Measurements from ENCODE around the gene LRMDA.

Gene LRMDA

DNA sequence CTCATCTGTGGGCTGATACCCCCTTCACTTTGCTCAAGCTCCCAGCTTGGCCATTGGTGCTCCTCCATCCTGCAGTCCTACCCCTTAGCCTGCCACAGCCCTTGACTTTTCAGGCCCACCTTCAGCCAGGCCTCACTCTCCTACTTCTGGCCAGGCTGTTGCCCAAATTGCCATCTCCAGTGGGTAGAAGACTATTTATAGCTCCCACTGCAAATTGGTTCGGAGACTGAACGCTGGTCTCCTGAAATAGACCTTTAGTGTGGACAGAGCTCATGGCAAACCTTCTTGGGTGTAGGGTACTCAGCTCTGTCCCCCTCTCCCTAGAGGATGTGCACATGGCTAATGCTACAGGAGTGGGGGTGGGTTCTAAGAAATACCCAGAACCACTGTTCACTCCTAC is 697.8 kb downstream of the LRMDA start:
- Histone ChIP-seq H3K79me2 (ENCODE audit: insufficient read depth, low read length) (no peaks in the 10 kb centered on the region), H3K4me2 (ENCODE audit: low read depth, low read length, poor library complexity, severe bottlenecking) (no peak overlapping the region), H3F3A (ENCODE audit: low read depth) (no peaks in the 10 kb centered on the region), H3K9me3 (ENCODE audit: insufficient read depth, low read depth, low read length) (no peaks in the 10 kb centered on the region), H3K4me1 (ENCODE audit: insufficient read depth, low read length, poor library complexity, severe bottlenecking) (peaks cover 26% of the 10 kb centered on the region), H4K20me1 (ENCODE audit: insufficient read depth, low read length, poor library complexity, severe bottlenecking) (no peaks in the 10 kb centered on the region), H3K27me3 (ENCODE audit: insufficient read depth, low read length, poor library complexity, severe bottlenecking) (no peaks in the 10 kb centered on the region), H3K9ac (ENCODE audit: low read depth, low read length, poor library complexity, severe bottlenecking) (no peak overlapping the region), H3K36me3 (ENCODE audit: insufficient read depth, low read length) (no peaks in the 10 kb centered on the region), H3K9me2 (replicated peaks; ENCODE audit: low read depth, low read length) (no peaks in the 10 kb centered on the region), H3K4me3 (ENCODE audit: low read length, poor library complexity, severe bottlenecking) (no peak overlapping the region), H2AFZ (ENCODE audit: low read length) (no peak overlapping the region)
- no peak for TF ChIP-seq EZH2phosphoT487 (IDR thresholded peaks at IDR 0.05; ENCODE audit: borderline replicate concordance)
- TF ChIP-seq, protein P1, sequence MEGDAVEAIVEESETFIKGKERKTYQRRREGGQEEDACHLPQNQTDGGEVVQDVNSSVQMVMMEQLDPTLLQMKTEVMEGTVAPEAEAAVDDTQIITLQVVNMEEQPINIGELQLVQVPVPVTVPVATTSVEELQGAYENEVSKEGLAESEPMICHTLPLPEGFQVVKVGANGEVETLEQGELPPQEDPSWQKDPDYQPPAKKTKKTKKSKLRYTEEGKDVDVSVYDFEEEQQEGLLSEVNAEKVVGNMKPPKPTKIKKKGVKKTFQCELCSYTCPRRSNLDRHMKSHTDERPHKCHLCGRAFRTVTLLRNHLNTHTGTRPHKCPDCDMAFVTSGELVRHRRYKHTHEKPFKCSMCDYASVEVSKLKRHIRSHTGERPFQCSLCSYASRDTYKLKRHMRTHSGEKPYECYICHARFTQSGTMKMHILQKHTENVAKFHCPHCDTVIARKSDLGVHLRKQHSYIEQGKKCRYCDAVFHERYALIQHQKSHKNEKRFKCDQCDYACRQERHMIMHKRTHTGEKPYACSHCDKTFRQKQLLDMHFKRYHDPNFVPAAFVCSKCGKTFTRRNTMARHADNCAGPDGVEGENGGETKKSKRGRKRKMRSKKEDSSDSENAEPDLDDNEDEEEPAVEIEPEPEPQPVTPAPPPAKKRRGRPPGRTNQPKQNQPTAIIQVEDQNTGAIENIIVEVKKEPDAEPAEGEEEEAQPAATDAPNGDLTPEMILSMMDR (conservative IDR thresholded peaks at IDR 0.05; ENCODE audit: low read length) = no peak

DNA sequence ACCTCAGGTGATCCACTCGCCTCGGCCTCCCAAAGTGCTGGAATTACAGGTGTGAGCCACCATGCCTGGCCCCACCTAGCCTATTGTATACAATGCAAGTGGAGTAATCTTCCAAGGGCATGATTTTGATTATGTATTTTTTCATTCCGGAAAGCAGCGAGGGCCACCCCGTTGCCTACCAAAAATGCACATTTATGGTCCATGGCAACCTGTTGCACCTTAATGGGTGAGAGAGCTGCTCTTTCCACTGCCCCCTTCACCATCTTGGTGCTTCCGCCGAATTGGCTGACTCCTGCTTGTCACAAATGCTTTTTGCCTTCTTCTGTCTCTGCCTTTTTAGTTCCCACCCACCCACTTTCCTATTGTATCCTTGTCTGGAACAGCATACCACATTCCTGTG is 699.5 kb downstream of the LRMDA start:
- Histone ChIP-seq H3K9me2 (replicated peaks; ENCODE audit: low read depth, low read length) (no peaks in the 10 kb centered on the region), H3K79me2 (ENCODE audit: insufficient read depth, low read length) (no peaks in the 10 kb centered on the region), H3K27me3 (ENCODE audit: insufficient read depth, low read length, poor library complexity, severe bottlenecking) (no peaks in the 10 kb centered on the region), H3K36me3 (ENCODE audit: insufficient read depth, low read length) (no peaks in the 10 kb centered on the region), H4K20me1 (ENCODE audit: insufficient read depth, low read length, poor library complexity, severe bottlenecking) (no peaks in the 10 kb centered on the region), H3K4me3 (ENCODE audit: low read length, poor library complexity, severe bottlenecking) (no peak overlapping the region), H3F3A (ENCODE audit: low read depth) (no peaks in the 10 kb centered on the region), H3K4me1 (ENCODE audit: insufficient read depth, low read length, poor library complexity, severe bottlenecking) (peaks cover 18% of the 10 kb centered on the region), H3K4me2 (ENCODE audit: low read depth, low read length, poor library complexity, severe bottlenecking) (no peak overlapping the region), H2AFZ (ENCODE audit: low read length) (no peak overlapping the region), H3K9me3 (ENCODE audit: insufficient read depth, low read depth, low read length) (no peaks in the 10 kb centered on the region), H3K9ac (ENCODE audit: low read depth, low read length, poor library complexity, severe bottlenecking) (no peak overlapping the region)
- no peak for TF ChIP-seq EZH2phosphoT487 (IDR thresholded peaks at IDR 0.05; ENCODE audit: borderline replicate concordance)
- TF ChIP-seq, protein P1 (conservative IDR thresholded peaks at IDR 0.05; ENCODE audit: low read length) = no peak

DNA sequence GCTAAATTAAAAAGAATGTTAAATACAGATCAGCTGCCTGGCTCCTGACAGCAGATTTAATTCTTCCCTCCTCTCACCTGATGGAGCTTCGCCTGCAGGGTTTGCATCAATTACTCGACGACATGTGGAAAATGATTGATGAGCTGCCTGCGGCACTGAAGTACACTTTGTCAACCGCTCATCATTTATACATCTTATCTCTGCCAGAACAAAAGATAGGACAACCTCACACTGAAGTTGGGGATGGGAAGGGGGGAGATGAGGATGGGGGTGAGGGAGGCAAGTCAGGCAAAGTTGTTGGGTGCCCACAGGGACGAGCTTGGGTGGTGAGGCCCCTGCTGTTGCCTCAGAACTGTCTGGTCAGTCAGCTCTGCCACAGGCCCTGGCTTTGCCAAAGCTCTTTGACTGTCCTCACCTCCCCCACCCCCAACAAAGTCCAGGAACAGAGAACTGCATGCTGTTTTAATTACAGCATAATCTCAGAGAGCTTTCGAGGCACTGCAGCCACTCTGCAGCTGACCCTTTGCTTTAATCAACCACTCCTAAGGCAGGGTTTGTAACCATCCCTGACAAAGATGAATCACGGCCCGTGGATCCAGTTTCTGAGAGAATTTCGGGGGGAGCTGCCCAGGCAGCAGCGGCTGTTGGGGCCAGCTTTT is 702.3 kb downstream of the LRMDA start:
- Histone ChIP-seq H3F3A (ENCODE audit: low read depth) (no peaks in the 10 kb centered on the region), H3K27me3 (ENCODE audit: insufficient read depth, low read length, poor library complexity, severe bottlenecking) (no peaks in the 10 kb centered on the region), H3K4me3 (ENCODE audit: low read length, poor library complexity, severe bottlenecking) (no peak overlapping the region), H4K20me1 (ENCODE audit: insufficient read depth, low read length, poor library complexity, severe bottlenecking) (no peaks in the 10 kb centered on the region), H3K9ac (ENCODE audit: low read depth, low read length, poor library complexity, severe bottlenecking) (no peak overlapping the region), H3K9me2 (replicated peaks; ENCODE audit: low read depth, low read length) (no peaks in the 10 kb centered on the region), H3K4me1 (ENCODE audit: insufficient read depth, low read length, poor library complexity, severe bottlenecking) (no peaks in the 10 kb centered on the region), H3K79me2 (ENCODE audit: insufficient read depth, low read length) (no peaks in the 10 kb centered on the region), H3K36me3 (ENCODE audit: insufficient read depth, low read length) (no peaks in the 10 kb centered on the region), H3K4me2 (ENCODE audit: low read depth, low read length, poor library complexity, severe bottlenecking) (no peak overlapping the region), H2AFZ (ENCODE audit: low read length) (no peak overlapping the region), H3K9me3 (ENCODE audit: insufficient read depth, low read depth, low read length) (no peaks in the 10 kb centered on the region)
- TF ChIP-seq, protein P1 (conservative IDR thresholded peaks at IDR 0.05; ENCODE audit: low read length) = no peak
- TF ChIP-seq EZH2phosphoT487 (IDR thresholded peaks at IDR 0.05; ENCODE audit: borderline replicate concordance) = no peak

Measured in Loucy (cell line).